GM18520 (cell line): ENCODE measurements around the gene LDLRAD4.
"Not testable (repeated sequence)": the region's sequence is repeated elsewhere in the genome, so short reads cannot be mapped to it uniquely, and the experiment has no call there.

ENCODE experiments used
- ATAC-seq: cut with Tn5 transposase; IDR thresholded peaks from one replicate; pipeline ENCODE4 v1.9.1; 2021; ENCODE audit not compliant: unreplicated experiment

LDLRAD4 gene

GRCh38 chr18:13324880-13325279 lies 106.3 kb downstream of the LDLRAD4 start:
- no peak for ATAC-seq

GRCh38 chr18:13328213-13328612 lies 109.7 kb downstream of the LDLRAD4 start:
- no peak for ATAC-seq

GRCh38 chr18:13330996-13331395 lies 112.4 kb downstream of the LDLRAD4 start:
- no peak for ATAC-seq

GRCh38 chr18:13331846-13332245 lies 113.3 kb downstream of the LDLRAD4 start:
- no peak for ATAC-seq

- no peak for ATAC-seq
Measured at GRCh38 chr18:13332874-13333273, 114.3 kb downstream of the LDLRAD4 start.

- ATAC-seq: no peak
Measured at GRCh38 chr18:13335903-13336302, 117.3 kb downstream of the LDLRAD4 start.

GRCh38 chr18:13336841-13337240 lies 118.3 kb downstream of the LDLRAD4 start:
- ATAC-seq: no peak

GRCh38 chr18:13337369-13337768 lies 118.8 kb downstream of the LDLRAD4 start:
- no peak for ATAC-seq

- no peak for ATAC-seq
Measured at GRCh38 chr18:13338318-13338717, 119.8 kb downstream of the LDLRAD4 start.

GRCh38 chr18:13339653-13340052 lies 121.1 kb downstream of the LDLRAD4 start:
- no peak for ATAC-seq

GRCh38 chr18:13346449-13346848 lies 127.9 kb downstream of the LDLRAD4 start:
- not testable (repeated sequence) for ATAC-seq

GRCh38 chr18:13353084-13353823 lies 134.7 kb downstream of the LDLRAD4 start:
- no peak for ATAC-seq

GRCh38 chr18:13354402-13354801 lies 135.8 kb downstream of the LDLRAD4 start:
- no peak for ATAC-seq

- no peak for ATAC-seq
Measured at GRCh38 chr18:13356032-13356431, 137.5 kb downstream of the LDLRAD4 start.

- no peak for ATAC-seq
Measured at GRCh38 chr18:13357289-13357688, 138.7 kb downstream of the LDLRAD4 start.

- ATAC-seq: no peak
Measured at GRCh38 chr18:13359210-13359609, 140.7 kb downstream of the LDLRAD4 start.

- ATAC-seq: no peak
Measured at GRCh38 chr18:13361431-13361830, 142.9 kb downstream of the LDLRAD4 start.

- ATAC-seq: no peak
Measured at GRCh38 chr18:13362051-13362450, 143.5 kb downstream of the LDLRAD4 start.

- ATAC-seq: no peak
Measured at GRCh38 chr18:13362607-13363006, 144.0 kb downstream of the LDLRAD4 start.

GRCh38 chr18:13363359-13363758 lies 144.8 kb downstream of the LDLRAD4 start:
- no peak for ATAC-seq

GRCh38 chr18:13364721-13365205 lies 146.2 kb downstream of the LDLRAD4 start:
- ATAC-seq: no peak

GRCh38 chr18:13366131-13366530 lies 147.6 kb downstream of the LDLRAD4 start:
- ATAC-seq: no peak

GRCh38 chr18:13366541-13366940 lies 148.0 kb downstream of the LDLRAD4 start:
- ATAC-seq: no peak
